ENCODE measurements around the gene CADM1. TPM values are rescaled to one million over a fixed set of nuclear protein-coding genes. Genes with fewer than 3 reads are reported as not detected.

CADM1 gene
- total RNA-seq, 2 experiments from 2014 or later, result 0.47 to 0.63 TPM

DNA sequence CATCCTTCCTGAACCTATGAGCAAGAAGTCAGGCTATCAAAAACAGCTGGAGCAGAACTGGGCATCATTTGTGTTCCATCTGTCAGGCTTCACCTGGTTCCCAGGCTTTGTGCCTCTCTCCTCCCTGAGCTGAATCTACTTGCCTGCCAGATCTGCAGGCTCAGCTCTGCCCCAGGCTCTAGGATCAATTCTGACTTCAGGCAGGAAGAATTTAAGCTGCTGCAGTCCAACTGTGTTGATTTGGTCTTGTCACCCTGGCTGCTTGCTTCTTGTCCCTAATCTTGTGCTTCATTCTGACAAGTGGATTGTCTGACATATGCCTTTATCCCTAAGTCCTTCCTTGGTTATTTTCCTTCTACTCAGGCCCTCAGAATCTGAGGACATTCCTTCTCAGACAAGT, 31.6 kb upstream of the CADM1 start:
- Mint-ChIP-seq H3K9me3 (no peaks in the 10 kb centered on the region), H3K4me1 (ENCODE audit: low read depth) (no peaks in the 10 kb centered on the region), H3K27ac (no peak overlapping the region), H3K36me3 (ENCODE audit: low read depth) (no peaks in the 10 kb centered on the region), H3K27me3 (peaks cover 3% of the 10 kb centered on the region), H3K4me3 (no peak overlapping the region)
- POLR2A ChIA-PET, result no interaction called here
- ATAC-seq, result no peak
- TF ChIP-seq, protein P1, sequence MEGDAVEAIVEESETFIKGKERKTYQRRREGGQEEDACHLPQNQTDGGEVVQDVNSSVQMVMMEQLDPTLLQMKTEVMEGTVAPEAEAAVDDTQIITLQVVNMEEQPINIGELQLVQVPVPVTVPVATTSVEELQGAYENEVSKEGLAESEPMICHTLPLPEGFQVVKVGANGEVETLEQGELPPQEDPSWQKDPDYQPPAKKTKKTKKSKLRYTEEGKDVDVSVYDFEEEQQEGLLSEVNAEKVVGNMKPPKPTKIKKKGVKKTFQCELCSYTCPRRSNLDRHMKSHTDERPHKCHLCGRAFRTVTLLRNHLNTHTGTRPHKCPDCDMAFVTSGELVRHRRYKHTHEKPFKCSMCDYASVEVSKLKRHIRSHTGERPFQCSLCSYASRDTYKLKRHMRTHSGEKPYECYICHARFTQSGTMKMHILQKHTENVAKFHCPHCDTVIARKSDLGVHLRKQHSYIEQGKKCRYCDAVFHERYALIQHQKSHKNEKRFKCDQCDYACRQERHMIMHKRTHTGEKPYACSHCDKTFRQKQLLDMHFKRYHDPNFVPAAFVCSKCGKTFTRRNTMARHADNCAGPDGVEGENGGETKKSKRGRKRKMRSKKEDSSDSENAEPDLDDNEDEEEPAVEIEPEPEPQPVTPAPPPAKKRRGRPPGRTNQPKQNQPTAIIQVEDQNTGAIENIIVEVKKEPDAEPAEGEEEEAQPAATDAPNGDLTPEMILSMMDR (IDR thresholded peaks at IDR 0.05), result no peak
- intact Hi-C loops (cut with micrococcal nuclease), result no loop called here
- DNase-seq, result no peak
- CTCF ChIA-PET, result no interaction called here

DNA sequence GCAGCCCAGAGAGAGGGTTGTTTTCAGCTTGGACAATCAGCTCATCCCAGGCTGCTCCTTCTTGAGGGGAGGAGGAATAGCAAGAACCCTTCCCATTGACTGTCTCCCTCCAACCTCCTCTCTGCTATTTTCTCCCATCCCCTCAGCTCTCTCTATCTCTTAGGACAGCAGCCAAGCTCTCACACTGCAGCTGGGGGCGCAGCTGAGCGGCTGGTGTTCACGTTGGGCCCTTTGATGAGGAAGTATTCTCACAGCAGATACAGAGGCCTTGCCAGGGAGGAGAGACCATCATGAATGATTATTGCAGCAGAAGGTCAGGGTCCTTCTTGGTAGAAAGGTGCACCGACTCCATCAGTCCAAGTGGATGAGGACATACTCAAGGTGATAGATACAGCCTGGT, 26.5 kb upstream of the CADM1 start:
- ATAC-seq (no peak), DNase-seq (no peak)
- ChIA-PET POLR2A (no interaction called here), CTCF (interaction anchor here (0.7 kb wide), 1 partner anchor 24 kb away, joined by 3 read pairs; no protein-coding TSS in a partner anchor)
- TF ChIP-seq, protein P1 (IDR thresholded peaks at IDR 0.05), result no peak
- Mint-ChIP-seq H3K4me1 (ENCODE audit: low read depth) (no peaks in the 10 kb centered on the region), H3K27me3 (peaks cover 2% of the 10 kb centered on the region), H3K9me3 (no peaks in the 10 kb centered on the region), H3K27ac (no peak overlapping the region), H3K4me3 (no peak overlapping the region), H3K36me3 (ENCODE audit: low read depth) (no peaks in the 10 kb centered on the region)
- intact Hi-C loops (cut with micrococcal nuclease), result no loop called here

DNA sequence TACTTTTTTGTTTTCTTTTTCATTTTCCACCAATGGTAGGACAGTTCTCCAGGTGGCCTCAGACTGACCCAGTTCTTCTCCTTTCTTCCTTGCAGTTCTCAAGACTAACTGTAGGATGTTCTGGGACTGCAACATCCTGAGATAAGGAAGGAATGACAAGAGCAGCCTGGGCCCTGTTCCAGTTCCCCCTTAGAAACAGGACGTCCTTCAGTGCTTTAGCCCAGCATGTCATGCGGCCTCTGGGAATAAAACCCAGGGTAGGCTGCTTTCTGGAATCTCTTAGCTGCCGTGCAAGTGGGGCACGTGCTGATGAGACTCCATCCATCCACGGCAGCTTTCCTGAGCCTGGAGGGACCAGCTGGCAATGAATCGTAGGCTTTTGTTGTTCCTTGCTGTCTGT, 24.0 kb upstream of the CADM1 start:
- no peak overlapping the region for H3K4me3 Mint-ChIP-seq
- H3K27ac Mint-ChIP-seq, result no peak overlapping the region
- peaks cover 2% of the 10 kb centered on the region for H3K27me3 Mint-ChIP-seq
- no peaks in the 10 kb centered on the region for H3K4me1 Mint-ChIP-seq (ENCODE audit: low read depth)
- no peaks in the 10 kb centered on the region for H3K9me3 Mint-ChIP-seq
- intact Hi-C loops (cut with micrococcal nuclease), result no loop called here
- ChIA-PET CTCF (no interaction called here), POLR2A (no interaction called here)
- DNase-seq (no peak), ATAC-seq (no peak)
- TF ChIP-seq, protein P1 (IDR thresholded peaks at IDR 0.05), result no peak
- no peaks in the 10 kb centered on the region for H3K36me3 Mint-ChIP-seq (ENCODE audit: low read depth)

DNA sequence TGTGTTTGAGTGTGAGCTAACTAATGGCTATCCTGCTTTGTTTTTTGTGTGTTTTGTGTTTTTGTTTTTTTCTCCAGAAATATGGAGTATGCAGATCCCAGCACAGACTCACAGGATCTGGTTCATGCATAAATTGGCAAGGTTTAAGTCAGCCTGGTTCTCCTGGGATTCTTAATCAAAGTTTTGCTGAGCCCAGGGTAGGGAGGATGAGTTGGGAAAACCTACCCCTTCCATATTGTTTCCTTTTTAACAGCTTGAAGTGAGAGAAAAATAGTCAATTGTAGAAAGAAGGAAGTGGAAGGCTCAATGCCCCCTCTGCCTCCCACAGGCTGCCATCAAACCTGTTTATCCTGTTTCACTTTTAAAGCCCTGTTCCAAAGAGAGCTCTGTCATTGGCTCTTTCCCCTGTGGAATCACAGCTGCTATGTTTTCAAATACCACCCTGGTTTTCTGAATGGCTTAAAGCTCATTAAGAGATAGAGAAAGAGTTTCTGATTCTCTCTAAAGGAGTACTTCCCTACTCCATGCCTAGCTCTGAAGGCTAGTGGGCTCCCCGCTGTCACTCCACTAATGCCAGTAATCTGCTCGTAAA, 23.4 kb upstream of the CADM1 start:
- CTCF ChIA-PET, result interaction anchor here (0.7 kb wide), 1 partner anchor 19 kb away, joined by 3 read pairs; no protein-coding TSS in a partner anchor
- ATAC-seq, result no peak
- TF ChIP-seq, protein P1 (IDR thresholded peaks at IDR 0.05), result no peak
- Mint-ChIP-seq H3K4me3 (no peak overlapping the region), H3K4me1 (ENCODE audit: low read depth) (no peaks in the 10 kb centered on the region), H3K27me3 (peaks cover 2% of the 10 kb centered on the region), H3K27ac (no peak overlapping the region), H3K36me3 (ENCODE audit: low read depth) (no peaks in the 10 kb centered on the region), H3K9me3 (no peaks in the 10 kb centered on the region)
- DNase-seq, result no peak
- POLR2A ChIA-PET, result no interaction called here
- intact Hi-C loops (cut with micrococcal nuclease), result no loop called here

DNA sequence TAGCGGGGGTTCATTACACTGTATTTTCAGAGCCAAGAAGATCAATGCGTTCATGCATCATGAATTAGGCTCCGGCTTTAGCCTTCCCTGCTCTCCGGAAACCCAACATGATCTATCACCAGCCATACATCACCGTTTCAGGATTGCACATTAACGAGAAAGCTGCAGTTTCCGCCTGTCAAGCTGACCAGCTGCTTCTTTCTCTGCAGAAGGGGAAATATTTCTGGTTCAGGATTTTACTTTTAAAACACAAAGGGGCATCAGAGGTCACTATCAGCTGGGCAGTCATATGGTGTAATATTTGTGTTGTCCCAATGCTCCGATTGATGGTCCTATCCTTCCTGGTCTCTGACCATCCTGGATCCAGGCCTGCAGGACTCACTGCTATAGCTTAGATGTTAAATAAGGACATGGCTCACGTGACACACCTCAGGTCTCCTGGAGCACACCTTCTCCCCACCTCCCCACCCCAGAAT, 21.4 kb upstream of the CADM1 start:
- Mint-ChIP-seq H3K9me3 (no peaks in the 10 kb centered on the region), H3K4me1 (ENCODE audit: low read depth) (no peaks in the 10 kb centered on the region), H3K27ac (no peak overlapping the region), H3K27me3 (peaks cover 3% of the 10 kb centered on the region), H3K4me3 (no peak overlapping the region), H3K36me3 (ENCODE audit: low read depth) (no peaks in the 10 kb centered on the region)
- DNase-seq, result no peak
- POLR2A ChIA-PET, result no interaction called here
- no peak for ATAC-seq
- TF ChIP-seq, protein P1 (IDR thresholded peaks at IDR 0.05), result no peak
- intact Hi-C loops (cut with micrococcal nuclease), result no loop called here
- CTCF ChIA-PET, result no interaction called here
